GM21723 (cell line): ENCODE measurements around the gene POC1B.

Experiments used
- ATAC-seq: cut with Tn5 transposase; IDR thresholded peaks from one replicate; pipeline ENCODE4 v1.9.1; 2021; ENCODE audit warnings: mild to moderate bottlenecking, moderate library complexity; ENCODE audit not compliant: unreplicated experiment

The POC1B gene

GRCh38 chr12:89424389-89424788 lies 101.5 kb downstream of the POC1B start:
- no peak for ATAC-seq

GRCh38 chr12:89421092-89421835 lies 104.6 kb downstream of the POC1B start:
- no peak for ATAC-seq

GRCh38 chr12:89418228-89418910 lies 107.5 kb downstream of the POC1B start:
- ATAC-seq = no peak

GRCh38 chr12:89417246-89417977 lies 108.4 kb downstream of the POC1B start:
- no peak for ATAC-seq

- no peak for ATAC-seq
Observed at GRCh38 chr12:89416049-89416792, 109.6 kb downstream of the POC1B start.

GRCh38 chr12:89414851-89415250 lies 111.0 kb downstream of the POC1B start:
- ATAC-seq = no peak

- no peak for ATAC-seq
Observed at GRCh38 chr12:89414322-89414721, 111.5 kb downstream of the POC1B start.

GRCh38 chr12:89413234-89413633 lies 112.6 kb downstream of the POC1B start:
- ATAC-seq = no peak

GRCh38 chr12:89412665-89413064 lies 113.2 kb downstream of the POC1B start:
- ATAC-seq = no peak

- ATAC-seq = no peak
Observed at GRCh38 chr12:89411846-89412245, 114.0 kb downstream of the POC1B start.

- ATAC-seq = no peak
Observed at GRCh38 chr12:89411234-89411633, 114.6 kb downstream of the POC1B start.

- ATAC-seq = no peak
Observed at GRCh38 chr12:89405626-89406345, 120.1 kb downstream of the POC1B start.

- no peak for ATAC-seq
Observed at GRCh38 chr12:89401433-89402058, 124.3 kb downstream of the POC1B start.

- no peak for ATAC-seq
Observed at GRCh38 chr12:89400415-89400814, 125.4 kb downstream of the POC1B start.

GRCh38 chr12:89395712-89396111 lies 130.1 kb downstream of the POC1B start:
- ATAC-seq = no peak

- ATAC-seq = no peak
Observed at GRCh38 chr12:89393551-89394121, 132.2 kb downstream of the POC1B start.

GRCh38 chr12:89392391-89392790 lies 133.5 kb downstream of the POC1B start:
- ATAC-seq = no peak

GRCh38 chr12:89391726-89392336 lies 134.0 kb downstream of the POC1B start:
- ATAC-seq = no peak
